Bone marrow (tissue), 2 donors: ENCODE measurements around the gene WNT3.
"Not testable (repeated sequence)": the region's sequence is repeated elsewhere in the genome, so short reads cannot be mapped to it uniquely, and the experiment has no call there.

Experiments used
- DNase-seq, 2 donors: peaks; one replicate each; lab custom pipeline; 2025; lab: John Stamatoyannopoulos, UW

WNT3 gene

GRCh38 chr17:46818316-46818928, at the start of gene WNT3:
Gene WNT3, minus strand, starts transcription at chr17:46818692. Its CDS starts 95 bp downstream, at chr17:46818597.
- no peak for DNase-seq

- no peak for DNase-seq
Observed at GRCh38 chr17:46866747-46867146, 48.3 kb upstream of the WNT3 start.

- DNase-seq, result no peak
Observed at GRCh38 chr17:46866325-46866724, 47.8 kb upstream of the WNT3 start.

DNA sequence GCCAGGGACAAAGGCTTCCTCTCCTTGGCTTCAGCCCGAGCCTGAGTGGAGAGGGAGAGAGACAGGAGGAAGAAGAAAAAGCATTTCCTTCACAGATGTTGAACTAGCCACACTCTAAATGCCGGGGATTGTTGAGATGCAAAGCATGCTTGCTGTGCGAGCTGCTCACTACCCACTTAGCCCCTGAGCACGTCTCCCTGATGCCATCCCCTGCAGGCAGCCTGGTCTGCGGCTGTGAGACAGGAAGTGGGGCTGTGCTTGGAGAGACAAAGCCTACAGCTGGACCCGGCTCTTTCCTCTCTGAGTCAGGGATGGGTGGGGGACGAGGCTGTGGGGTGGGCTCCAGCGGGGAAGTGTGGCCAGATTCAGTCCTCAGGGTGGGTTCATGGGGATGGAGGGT, 46.6 kb upstream of the WNT3 start:
- DNase-seq, result no peak

DNA sequence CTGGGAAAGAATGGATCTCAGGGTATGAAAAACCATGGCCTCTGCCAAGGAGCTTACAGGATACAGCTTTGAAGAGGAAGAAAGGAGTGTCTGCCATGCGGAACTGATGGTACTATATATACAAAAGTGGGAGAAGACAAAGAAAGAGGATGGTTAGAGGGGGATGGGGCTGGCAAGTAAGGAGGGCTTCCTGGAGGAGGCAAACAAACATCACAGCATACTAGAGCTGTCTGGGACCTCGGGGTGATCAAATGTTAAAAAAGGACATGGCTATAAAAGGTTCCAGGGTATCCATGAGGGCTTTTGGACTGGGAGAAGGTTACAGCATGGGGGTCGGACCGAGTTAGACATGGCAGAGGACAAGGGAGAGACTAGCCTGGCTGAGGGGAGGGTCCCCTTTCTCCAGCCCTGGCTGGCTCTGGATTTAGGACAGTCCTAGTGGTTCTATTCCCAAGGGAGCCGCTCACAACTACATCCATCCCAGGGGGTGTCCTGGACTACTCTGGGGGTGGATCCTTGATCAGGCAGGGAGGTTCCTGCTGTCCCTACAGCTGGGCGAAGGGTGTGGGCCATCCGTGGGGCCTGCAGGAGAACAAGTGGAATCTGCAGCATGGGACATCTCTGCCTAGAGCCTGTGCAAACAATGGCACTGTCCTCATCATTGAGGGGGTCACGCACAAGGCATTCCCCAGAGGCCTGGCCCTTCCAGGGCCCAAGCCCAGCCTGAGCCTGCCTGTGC, 45.1 kb upstream of the WNT3 start:
- DNase-seq, result no peak

GRCh38 chr17:46862949-46863348, 44.5 kb upstream of the WNT3 start:
- no peak for DNase-seq

DNA sequence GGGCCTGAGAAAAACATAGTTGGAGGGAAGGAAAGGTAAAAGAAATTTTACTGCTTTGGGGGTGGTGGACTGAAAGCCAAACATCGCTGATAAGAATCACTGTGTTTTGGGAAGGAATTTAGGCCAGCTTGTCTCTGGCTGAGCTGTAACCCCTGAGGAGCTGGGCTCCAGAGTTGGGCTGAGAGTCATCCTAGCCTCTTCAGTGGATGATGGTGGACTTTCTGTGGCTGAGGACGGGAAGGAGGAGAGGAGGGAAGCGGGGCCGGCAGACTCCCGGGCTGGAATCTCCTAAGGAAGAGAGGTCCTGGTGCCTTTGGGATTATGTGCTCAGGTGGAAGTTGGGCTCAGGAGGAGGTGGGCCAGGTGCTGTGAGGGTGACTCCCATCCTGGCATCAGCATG, 41.5 kb upstream of the WNT3 start:
- no peak for DNase-seq

DNA sequence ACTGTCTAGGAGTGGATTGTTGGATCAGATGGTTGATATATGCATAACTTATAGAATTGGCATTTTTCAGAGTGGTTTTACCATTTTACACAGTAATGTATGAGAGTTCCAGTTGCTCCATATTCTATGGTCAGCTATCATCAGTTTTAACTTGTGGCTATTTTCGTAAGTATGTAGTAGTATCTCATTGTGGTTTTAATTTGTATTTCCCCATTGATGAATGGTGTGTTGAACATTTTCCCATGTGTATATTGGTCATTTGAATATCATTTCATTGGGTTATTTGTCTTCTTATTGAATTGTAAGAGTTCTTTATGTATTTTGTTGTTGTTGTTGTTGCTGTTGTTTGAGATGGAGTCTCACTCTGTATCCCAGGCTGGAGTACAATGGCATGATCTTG, 39.1 kb upstream of the WNT3 start:
- no peak for DNase-seq

DNA sequence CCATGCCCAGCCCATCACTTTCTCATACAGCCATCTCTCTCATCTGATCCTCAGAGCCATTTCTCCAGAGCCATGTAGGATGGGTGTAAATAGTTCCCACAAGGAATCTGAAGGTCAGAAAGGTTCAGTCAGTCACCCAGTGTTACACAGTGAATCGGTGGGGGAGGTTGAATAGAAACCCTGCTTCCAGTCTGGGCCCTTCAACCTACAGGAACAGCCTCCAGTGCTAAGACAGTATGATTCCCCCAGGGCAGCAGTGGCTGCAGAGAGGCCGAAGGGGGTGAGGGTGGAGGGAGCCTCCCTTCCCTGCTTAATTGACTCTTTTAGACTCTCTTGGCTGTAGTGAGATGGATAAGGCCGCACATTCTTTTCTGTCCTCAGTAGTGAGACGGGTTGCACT, 36.5 kb upstream of the WNT3 start:
- DNase-seq, result no peak

DNA sequence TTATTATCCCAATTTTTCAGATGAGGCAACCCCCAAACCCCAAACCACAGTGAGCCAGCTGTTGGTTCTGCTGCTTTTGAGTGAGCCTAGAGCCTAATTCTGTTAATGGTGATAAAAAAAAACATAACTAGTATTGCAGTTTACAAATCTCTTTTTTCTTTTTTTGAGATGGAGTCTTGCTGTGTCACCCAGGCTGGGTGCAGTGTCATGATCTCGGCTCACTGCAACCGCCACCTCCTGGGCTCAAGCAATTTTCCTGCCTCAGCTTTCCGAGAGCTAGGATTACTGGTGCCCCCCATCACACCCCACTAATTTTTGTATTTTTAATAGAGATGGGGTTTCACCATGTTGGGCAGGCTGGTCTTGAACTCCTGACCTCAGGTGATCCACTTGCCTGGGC, 36.0 kb upstream of the WNT3 start:
- no peak for DNase-seq

DNA sequence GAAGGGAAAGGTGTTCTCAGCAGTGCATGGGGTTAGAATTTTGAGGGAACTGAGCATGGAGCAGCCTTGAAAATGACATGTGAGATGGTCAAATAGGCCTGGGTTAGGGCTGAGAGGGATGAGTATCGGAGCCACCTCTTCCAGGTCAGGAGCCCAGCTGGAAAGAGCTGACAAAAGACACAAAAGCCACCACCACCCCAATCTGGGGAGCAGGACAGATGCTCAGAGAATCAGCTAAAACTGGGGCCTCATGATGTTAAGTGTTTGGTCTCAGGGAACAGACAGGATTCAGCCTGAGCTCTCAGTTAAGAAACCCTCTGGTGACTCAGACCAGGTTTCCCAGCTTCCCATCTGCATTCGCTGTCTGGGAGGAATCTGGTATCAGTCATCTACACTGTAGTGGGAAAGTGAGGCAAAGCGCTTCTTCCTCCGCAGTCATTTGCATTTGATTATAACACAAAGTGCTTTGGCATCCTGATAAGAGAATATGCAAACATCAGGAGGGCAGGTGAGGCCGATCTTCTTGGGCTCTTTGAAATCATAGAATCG, 35.5 kb upstream of the WNT3 start:
- DNase-seq, result no peak

DNA sequence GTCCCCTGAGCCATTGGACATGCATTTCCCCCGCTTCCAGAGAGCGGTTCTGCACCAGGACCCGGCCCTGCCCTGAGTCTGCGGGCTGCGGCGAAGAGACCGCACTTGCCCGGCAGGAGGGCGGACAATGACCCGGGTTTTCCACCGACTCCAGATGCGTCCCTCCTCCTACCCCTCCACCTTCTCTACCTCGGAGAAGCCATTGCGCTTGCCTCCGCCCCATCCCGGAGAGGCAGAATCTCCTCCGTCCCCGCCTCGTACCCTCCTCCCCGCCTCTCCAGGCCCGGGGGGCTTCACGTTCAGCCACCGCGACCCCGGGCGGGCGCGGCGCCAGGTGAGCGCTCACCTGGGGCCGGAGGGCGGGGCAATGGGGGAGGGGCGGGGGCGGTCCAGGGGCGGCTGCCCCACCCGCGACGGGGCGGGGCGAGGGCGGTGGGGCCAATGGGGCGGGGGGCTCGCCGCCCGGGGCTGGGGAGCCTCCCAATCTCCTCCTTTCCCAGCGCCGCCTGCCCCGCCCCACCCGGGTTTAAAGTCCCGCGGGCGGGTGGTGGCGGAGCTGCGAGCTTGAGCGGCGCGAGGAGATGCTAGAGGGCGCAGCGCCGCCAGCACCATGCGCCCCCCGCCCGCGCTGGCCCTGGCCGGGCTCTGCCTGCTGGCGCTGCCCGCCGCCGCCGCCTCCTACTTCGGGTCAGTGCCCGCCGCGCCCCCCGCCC, 32.7 kb upstream of the WNT3 start, which contains the start of gene WNT9B:
Gene WNT9B (plus strand): TSS at position 555 of the 713 bp plus-strand sequence. CDS start 56 bp downstream, at position 611.
- no peak for DNase-seq

GRCh38 chr17:46850688-46851028, 32.2 kb upstream of the WNT3 start:
- DNase-seq, result no peak

DNA sequence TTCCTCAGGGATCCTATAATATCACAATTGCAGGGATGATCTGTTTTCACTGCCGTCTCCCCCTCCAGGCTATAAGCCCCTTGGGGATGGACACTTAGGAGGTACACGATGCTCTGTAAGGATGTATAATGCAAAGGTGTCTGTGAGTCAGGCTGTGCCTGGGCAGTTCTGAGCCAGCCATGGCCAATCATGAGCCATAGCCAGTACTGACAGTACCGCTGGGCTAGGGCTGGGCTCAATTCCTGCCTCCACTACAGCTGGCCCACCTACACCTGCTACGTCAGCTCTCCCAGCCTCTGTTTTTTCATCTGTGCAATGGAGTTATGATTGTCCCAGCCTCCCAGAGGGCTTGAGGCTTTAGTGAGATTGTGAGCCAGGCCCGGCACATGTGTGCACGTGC, 30.0 kb upstream of the WNT3 start:
- DNase-seq, result no peak

DNA sequence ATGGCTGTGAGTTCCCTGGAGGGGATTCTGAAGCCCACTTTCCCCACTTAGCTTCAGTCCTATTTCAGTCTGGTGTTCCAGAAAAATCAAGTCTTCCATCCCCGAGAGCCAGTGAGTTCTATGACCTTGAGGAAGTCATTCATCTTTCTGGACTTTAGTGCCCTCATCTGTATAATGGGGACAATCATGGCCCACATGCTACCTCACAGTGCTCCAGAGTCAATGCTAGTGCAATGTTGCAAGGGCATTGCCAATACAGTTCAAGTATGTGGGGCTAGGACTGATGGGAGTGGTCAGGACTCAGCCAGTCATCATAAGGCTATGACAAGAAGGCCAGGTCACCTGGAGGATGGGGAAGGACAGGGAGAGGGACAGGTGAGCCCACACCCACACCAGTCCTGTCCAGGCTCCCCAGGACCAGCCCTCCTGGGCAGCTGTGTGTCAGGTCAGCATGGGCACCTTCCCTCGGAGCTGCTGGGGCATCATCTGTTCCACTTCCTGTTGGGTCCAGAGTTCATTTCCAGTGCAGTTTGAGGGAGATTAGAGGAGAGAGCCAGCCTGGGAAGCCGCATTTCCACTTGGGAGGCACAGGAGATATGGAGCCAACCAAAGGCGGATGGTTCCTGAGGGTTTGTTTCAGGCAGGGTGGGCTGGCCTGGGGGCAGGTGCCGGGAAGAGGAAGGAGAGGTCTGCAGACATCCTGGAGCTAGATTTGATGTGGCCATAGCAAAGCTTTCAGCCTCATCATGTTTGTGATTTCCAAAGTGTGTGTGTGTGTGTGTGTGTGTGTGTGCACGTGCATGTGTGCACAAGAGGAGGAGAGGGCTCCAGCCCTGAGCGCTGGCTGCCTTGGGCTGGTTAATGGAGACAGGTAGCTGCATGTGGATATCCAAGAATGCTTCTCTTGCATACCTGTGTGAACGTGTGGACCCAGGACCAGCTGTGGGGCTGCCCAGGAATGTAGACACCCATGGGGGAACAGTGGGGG, 29.0 kb upstream of the WNT3 start:
- no peak for DNase-seq

GRCh38 chr17:46842835-46843234, 24.3 kb upstream of the WNT3 start:
- no peak for DNase-seq

GRCh38 chr17:46841561-46842379, 23.3 kb upstream of the WNT3 start:
- no peak for DNase-seq

- DNase-seq, result not testable (repeated sequence)
Observed at GRCh38 chr17:46840596-46840995, 22.1 kb upstream of the WNT3 start.

DNA sequence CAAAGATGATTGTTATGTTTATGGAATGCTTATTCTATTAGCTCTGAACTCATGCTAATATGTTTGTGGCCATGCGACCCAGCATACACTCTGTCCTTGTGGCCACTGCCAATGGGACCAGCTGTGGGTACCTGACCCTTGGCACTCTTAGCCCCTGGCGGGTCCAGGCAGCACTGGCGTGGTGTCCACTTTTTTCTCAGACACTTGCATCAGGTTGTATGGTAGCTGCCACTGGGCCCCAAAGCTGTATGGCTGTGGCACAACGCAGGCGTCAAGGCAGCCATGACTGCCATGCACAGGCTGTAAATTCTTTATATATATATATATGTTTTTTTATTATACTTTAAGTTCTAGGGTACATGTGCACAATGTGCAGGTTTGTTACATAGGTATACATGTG, 20.7 kb upstream of the WNT3 start:
- no peak for DNase-seq

GRCh38 chr17:46837521-46837920, 19.0 kb upstream of the WNT3 start:
- no peak for DNase-seq

DNA sequence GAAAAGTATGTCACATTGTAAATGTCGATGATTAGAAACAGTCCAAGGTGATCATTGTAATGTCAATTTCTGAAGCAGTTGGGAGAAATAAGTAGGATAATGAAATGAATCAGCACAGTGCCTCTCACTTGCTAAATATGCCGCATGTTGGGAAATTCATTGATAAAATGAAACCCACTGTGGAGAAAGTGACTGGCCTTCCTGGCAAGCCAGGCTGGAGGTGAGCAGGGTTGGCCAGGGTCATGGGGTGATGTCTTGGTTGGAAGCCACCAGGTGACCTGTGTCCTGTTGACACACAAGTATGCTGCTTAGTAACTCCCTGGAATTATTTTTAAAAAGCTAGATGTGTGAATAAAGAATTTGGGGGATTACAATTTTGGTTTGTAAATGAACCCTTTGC, 18.0 kb upstream of the WNT3 start:
- DNase-seq, result no peak
